GM12891 (cell line): ENCODE data around the gene TSPAN18.

Experiments
- PAX5 ChIP-seq: IDR thresholded peaks from 2 replicates; pipeline ENCODE4 v1.6.1; 2011; ENCODE audit warnings: low read length, moderate library complexity, mild to moderate bottlenecking; ENCODE audit not compliant: insufficient read depth, severe bottlenecking
- POLR2A ChIP-seq: IDR thresholded peaks from 2 replicates; pipeline ENCODE4 v1.6.1; 2011; ENCODE audit warnings: low read depth, low read length, control low read depth
- POLR2AphosphoS5 ChIP-seq: IDR thresholded peaks from 2 replicates; pipeline ENCODE4 v1.6.1; 2011; ENCODE audit warnings: low read depth, low read length, control low read depth
- POU2F2 ChIP-seq: IDR thresholded peaks from 2 replicates; pipeline ENCODE4 v1.6.1; 2011; ENCODE audit warnings: low read depth, mild to moderate bottlenecking, control low read depth, low read length, moderate library complexity
- SPI1 ChIP-seq: IDR thresholded peaks from 2 replicates; pipeline ENCODE4 v1.6.1; 2011; ENCODE audit warnings: low read depth, low read length, control low read depth
- TAF1 ChIP-seq: IDR thresholded peaks from 2 replicates; pipeline ENCODE4 v1.6.1; 2011; ENCODE audit warnings: low read depth, low read length, control low read depth

GRCh38 chr11:44889266-44889665 is 162.5 kb downstream of the TSPAN18 start:
- TF ChIP-seq POLR2A: no peak
- no peak for TF ChIP-seq TAF1
- no peak for TF ChIP-seq POLR2AphosphoS5
- TF ChIP-seq POU2F2: no peak
- TF ChIP-seq SPI1: no peak
- TF ChIP-seq PAX5: no peak
